ENCODE results near the gene CNTNAP5. TPM values are rescaled to one million over a fixed set of nuclear protein-coding genes. Genes with fewer than 3 reads are reported as not detected.
"Not testable (repeated sequence)": the region's sequence is repeated elsewhere in the genome, so short reads cannot be mapped to it uniquely, and the experiment has no call there.

The CNTNAP5 gene
- total RNA-seq, 1 experiment from 2014 or later: not detected

DNA sequence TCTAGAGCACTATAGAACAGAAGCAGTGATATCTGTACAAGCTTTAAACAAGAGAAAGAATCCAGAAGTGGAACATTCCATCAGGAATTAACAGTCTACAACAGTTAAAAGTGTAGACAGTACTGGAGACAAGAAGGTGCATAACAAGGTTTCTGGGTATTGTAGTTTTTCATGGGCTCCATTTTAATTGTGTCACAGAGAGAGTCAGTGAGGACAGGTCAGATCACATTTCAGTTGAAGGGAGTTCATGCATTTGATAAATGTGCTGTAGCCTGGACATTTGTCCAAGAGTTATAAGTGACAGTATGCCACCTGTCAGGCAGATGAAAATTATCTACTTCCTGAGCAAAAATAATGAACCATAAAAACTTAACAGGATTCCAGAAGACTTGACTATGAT lies 328.6 kb downstream of the CNTNAP5 start:
- in situ Hi-C loops (cut with HindIII; ENCODE audit: low pct_unique_long_range_greater_than_20kb, low sequenced_read_pairs) (no loop called here), intact Hi-C loops (cut with micrococcal nuclease; ENCODE audit: unreplicated experiment) (no loop called here)
- TF ChIP-seq TCF7L2 (IDR thresholded peaks at IDR 0.05; ENCODE audit: low read depth, low read length) (no peak), SIN3A (IDR thresholded peaks at IDR 0.05; ENCODE audit: borderline replicate concordance, insufficient read depth, low read depth, low read length) (no peak), POLR2AphosphoS5 (IDR thresholded peaks at IDR 0.05; ENCODE audit: low read depth, low read length) (no peak)
- TF ChIP-seq, protein P1, sequence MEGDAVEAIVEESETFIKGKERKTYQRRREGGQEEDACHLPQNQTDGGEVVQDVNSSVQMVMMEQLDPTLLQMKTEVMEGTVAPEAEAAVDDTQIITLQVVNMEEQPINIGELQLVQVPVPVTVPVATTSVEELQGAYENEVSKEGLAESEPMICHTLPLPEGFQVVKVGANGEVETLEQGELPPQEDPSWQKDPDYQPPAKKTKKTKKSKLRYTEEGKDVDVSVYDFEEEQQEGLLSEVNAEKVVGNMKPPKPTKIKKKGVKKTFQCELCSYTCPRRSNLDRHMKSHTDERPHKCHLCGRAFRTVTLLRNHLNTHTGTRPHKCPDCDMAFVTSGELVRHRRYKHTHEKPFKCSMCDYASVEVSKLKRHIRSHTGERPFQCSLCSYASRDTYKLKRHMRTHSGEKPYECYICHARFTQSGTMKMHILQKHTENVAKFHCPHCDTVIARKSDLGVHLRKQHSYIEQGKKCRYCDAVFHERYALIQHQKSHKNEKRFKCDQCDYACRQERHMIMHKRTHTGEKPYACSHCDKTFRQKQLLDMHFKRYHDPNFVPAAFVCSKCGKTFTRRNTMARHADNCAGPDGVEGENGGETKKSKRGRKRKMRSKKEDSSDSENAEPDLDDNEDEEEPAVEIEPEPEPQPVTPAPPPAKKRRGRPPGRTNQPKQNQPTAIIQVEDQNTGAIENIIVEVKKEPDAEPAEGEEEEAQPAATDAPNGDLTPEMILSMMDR (IDR thresholded peaks at IDR 0.05): no peak
- TF ChIP-seq, protein P2, sequence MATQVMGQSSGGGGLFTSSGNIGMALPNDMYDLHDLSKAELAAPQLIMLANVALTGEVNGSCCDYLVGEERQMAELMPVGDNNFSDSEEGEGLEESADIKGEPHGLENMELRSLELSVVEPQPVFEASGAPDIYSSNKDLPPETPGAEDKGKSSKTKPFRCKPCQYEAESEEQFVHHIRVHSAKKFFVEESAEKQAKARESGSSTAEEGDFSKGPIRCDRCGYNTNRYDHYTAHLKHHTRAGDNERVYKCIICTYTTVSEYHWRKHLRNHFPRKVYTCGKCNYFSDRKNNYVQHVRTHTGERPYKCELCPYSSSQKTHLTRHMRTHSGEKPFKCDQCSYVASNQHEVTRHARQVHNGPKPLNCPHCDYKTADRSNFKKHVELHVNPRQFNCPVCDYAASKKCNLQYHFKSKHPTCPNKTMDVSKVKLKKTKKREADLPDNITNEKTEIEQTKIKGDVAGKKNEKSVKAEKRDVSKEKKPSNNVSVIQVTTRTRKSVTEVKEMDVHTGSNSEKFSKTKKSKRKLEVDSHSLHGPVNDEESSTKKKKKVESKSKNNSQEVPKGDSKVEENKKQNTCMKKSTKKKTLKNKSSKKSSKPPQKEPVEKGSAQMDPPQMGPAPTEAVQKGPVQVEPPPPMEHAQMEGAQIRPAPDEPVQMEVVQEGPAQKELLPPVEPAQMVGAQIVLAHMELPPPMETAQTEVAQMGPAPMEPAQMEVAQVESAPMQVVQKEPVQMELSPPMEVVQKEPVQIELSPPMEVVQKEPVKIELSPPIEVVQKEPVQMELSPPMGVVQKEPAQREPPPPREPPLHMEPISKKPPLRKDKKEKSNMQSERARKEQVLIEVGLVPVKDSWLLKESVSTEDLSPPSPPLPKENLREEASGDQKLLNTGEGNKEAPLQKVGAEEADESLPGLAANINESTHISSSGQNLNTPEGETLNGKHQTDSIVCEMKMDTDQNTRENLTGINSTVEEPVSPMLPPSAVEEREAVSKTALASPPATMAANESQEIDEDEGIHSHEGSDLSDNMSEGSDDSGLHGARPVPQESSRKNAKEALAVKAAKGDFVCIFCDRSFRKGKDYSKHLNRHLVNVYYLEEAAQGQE (IDR thresholded peaks at IDR 0.05; ENCODE audit: insufficient read depth in 1 of 2, low read depth in 2 of 2, low read length in 1 of 2): no peak
- Histone ChIP-seq H3K4me3 (ENCODE audit: low read depth in 2 of 2, low read length in 2 of 2) (no peak overlapping the region), H3K36me3 (ENCODE audit: control insufficient read depth, insufficient read depth, low read length) (no peaks in the 10 kb centered on the region), H3K4me1 (ENCODE audit: control insufficient read depth, insufficient read depth, low read length) (no peaks in the 10 kb centered on the region), H3K27me3 (ENCODE audit: control insufficient read depth, insufficient read depth, low read length) (no peaks in the 10 kb centered on the region), H3K27ac (ENCODE audit: low read length) (no peak overlapping the region), H3K9me3 (ENCODE audit: control insufficient read depth, insufficient read depth, low read depth, low read length) (no peaks in the 10 kb centered on the region)
- no TSS peak for BruUV-seq (replicated peaks)
- ATAC-seq (no peak), DNase-seq (ENCODE audit: low read depth, low spot score) (no peak)
- CTCF ChIA-PET: no interaction called here
- POLR2A ChIA-PET: no interaction called here

DNA sequence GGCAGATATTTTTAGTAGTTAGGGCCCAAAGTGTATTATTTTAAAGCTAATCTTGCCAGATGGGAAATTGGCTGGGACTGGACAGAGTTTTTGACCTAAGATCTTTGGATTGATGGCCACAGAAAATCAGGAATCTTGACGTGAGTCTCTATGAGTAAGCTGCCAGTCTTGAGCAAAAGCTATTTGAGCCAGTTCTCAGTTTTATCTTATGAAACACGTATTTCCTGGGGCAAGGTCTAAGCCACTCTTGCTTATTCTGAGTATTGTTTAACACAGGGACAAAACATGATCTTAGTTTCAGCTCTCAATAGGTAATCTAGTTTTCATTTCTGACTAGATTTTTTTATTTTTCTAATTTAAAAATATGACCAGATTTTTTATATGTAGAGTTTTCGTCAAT lies 329.4 kb downstream of the CNTNAP5 start:
- intact Hi-C loops (cut with micrococcal nuclease; ENCODE audit: unreplicated experiment): no loop called here
- DNase-seq (ENCODE audit: low read depth, low spot score) (no peak), ATAC-seq (no peak)
- Histone ChIP-seq H3K36me3 (ENCODE audit: control insufficient read depth, insufficient read depth, low read length) (no peaks in the 10 kb centered on the region), H3K4me3 (ENCODE audit: low read depth in 2 of 2, low read length in 2 of 2) (no peak overlapping the region), H3K27me3 (ENCODE audit: control insufficient read depth, insufficient read depth, low read length) (no peaks in the 10 kb centered on the region), H3K27ac (ENCODE audit: low read length) (no peak overlapping the region), H3K4me1 (ENCODE audit: control insufficient read depth, insufficient read depth, low read length) (no peaks in the 10 kb centered on the region), H3K9me3 (ENCODE audit: control insufficient read depth, insufficient read depth, low read depth, low read length) (no peaks in the 10 kb centered on the region)
- TF ChIP-seq SIN3A (IDR thresholded peaks at IDR 0.05; ENCODE audit: borderline replicate concordance, insufficient read depth, low read depth, low read length): no peak
- TF ChIP-seq TCF7L2 (IDR thresholded peaks at IDR 0.05; ENCODE audit: low read depth, low read length): no peak
- TF ChIP-seq POLR2AphosphoS5 (IDR thresholded peaks at IDR 0.05; ENCODE audit: low read depth, low read length): no peak
- TF ChIP-seq, protein P1 (IDR thresholded peaks at IDR 0.05): no peak
- TF ChIP-seq, protein P2 (IDR thresholded peaks at IDR 0.05; ENCODE audit: insufficient read depth in 1 of 2, low read depth in 2 of 2, low read length in 1 of 2): no peak
- in situ Hi-C loops (cut with HindIII; ENCODE audit: low pct_unique_long_range_greater_than_20kb, low sequenced_read_pairs): no loop called here
- BruUV-seq (replicated peaks): no TSS peak
- CTCF ChIA-PET: no interaction called here
- POLR2A ChIA-PET: no interaction called here

DNA sequence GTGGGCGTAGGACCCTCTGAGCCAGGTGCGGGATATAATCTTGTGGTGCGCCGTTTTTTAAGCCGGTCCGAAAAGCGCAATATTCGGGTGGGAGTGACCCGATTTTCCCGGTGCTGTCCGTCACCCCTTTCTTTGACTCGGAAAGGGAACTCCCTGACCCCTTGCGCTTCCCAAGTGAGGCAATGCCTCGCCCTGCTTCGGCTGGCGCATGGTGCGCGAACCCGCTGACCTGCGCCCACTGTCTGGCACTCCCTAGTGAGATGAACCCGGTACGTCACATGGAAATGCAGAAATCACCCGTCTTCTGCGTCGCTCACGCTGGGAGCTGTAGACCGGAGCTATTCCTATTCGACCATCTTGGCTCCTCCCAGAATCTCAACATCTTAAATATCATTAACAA lies 336.9 kb downstream of the CNTNAP5 start:
- H3K36me3 ChIP-seq (ENCODE audit: control insufficient read depth, insufficient read depth, low read length); POLR2A ChIA-PET; H3K4me1 ChIP-seq (ENCODE audit: control insufficient read depth, insufficient read depth, low read length); intact Hi-C loops (cut with micrococcal nuclease; ENCODE audit: unreplicated experiment); H3K27me3 ChIP-seq (ENCODE audit: control insufficient read depth, insufficient read depth, low read length); H3K9me3 ChIP-seq (ENCODE audit: control insufficient read depth, insufficient read depth, low read depth, low read length); H3K4me3 ChIP-seq (ENCODE audit: low read depth in 2 of 2, low read length in 2 of 2); in situ Hi-C loops (cut with HindIII; ENCODE audit: low pct_unique_long_range_greater_than_20kb, low sequenced_read_pairs); DNase-seq (ENCODE audit: low read depth, low spot score); BruUV-seq (replicated peaks); ATAC-seq; H3K27ac ChIP-seq (ENCODE audit: low read length); CTCF ChIA-PET: not testable (repeated sequence)
